ENCODE data around the gene BDH1.

- TF ChIP-seq CTCF (IDR thresholded peaks at IDR 0.05; ENCODE audit: insufficient read depth, low read length, poor library complexity, severe bottlenecking) = no peak
- no peak for TF ChIP-seq EZH2phosphoT487 (conservative IDR thresholded peaks at IDR 0.05; ENCODE audit: low read length)
Measured at GRCh38 chr3:197493049-197493448, 62.7 kb downstream of the BDH1 start.

Measured in SU-DHL-6 (cell line).